Gastroesophageal sphincter (tissue), 4 donors: ENCODE results near the gene ASIC3. TPM values are rescaled to one million over a fixed set of nuclear protein-coding genes. Genes with fewer than 3 reads are reported as not detected.
"Not testable (repeated sequence)": the region's sequence is repeated elsewhere in the genome, so short reads cannot be mapped to it uniquely, and the experiment has no call there.

Source experiments
- ATAC-seq: fragments of 150-250 bp; one replicate; pipeline ENCODE4 v1.9.1; 2016; ENCODE audit warnings: mild to moderate bottlenecking, moderate library complexity
- H3K27ac ChIP-seq, 4 donors: fragments of 200-600 bp; sonication (generic) in 3 of 4; 1 replicate in 3 of 4; 2 replicates in 1 of 4; pipeline ENCODE4 v1.5.1; 2016 to 2019
- H3K27me3 ChIP-seq: fragments of 200-600 bp; sonication (generic); one replicate; pipeline ENCODE4 v1.5.1; 2019
- H3K36me3 ChIP-seq, 2 donors: fragments of 200-600 bp; sonication (generic); one replicate each; pipeline ENCODE4 v1.5.1; 2019; ENCODE audit warnings: control low read depth in 1 of 2
- H3K4me1 ChIP-seq, 3 donors: fragments of 200-600 bp; sonication (generic); 1 replicate in 2 of 3; 2 replicates in 1 of 3; pipeline ENCODE4 v1.5.1; 2016 to 2019; ENCODE audit warnings: control low read depth in 2 of 3
- H3K4me3 ChIP-seq, 2 donors: fragments of 200-600 bp; sonication (generic); one replicate each; pipeline ENCODE4 v1.5.1; 2019; ENCODE audit warnings: mild to moderate bottlenecking in 1 of 2, moderate library complexity in 1 of 2
- H3K9me3 ChIP-seq, 3 donors: fragments of 200-600 bp; sonication (generic); one replicate each; pipeline ENCODE4 v1.5.1; 2017 to 2019; ENCODE audit warnings: control low read depth in 2 of 3
- CTCF ChIP-seq, 4 experiments: fragments of 200-600 bp in 2 of 4; fragments of 450-650 bp in 2 of 4; sonication (generic) in 1 of 4; IDR thresholded peaks; one replicate each; pipeline ENCODE4 v1.5.1; 2017 to 2019; ENCODE audit warnings: antibody characterized with exemption in 4 of 4, mild to moderate bottlenecking in 2 of 4, moderate library complexity in 2 of 4
- EP300 ChIP-seq: sonication (generic); formaldehyde crosslinking; IDR thresholded peaks from one replicate; pipeline ENCODE4 v1.6.1; 2017; ENCODE audit warnings: antibody characterized with exemption, mild to moderate bottlenecking
- POLR2A ChIP-seq, 2 donors: fragments of 450-650 bp; IDR thresholded peaks; one replicate each; pipeline ENCODE4 v1.6.1; 2017; ENCODE audit warnings: antibody characterized with exemption in 2 of 2, mild to moderate bottlenecking in 2 of 2, moderate library complexity in 1 of 2
- POLR2AphosphoS5 ChIP-seq: sonication (generic); formaldehyde crosslinking; IDR thresholded peaks from one replicate; pipeline ENCODE4 v1.6.1; 2017; ENCODE audit warnings: antibody characterized with exemption
- WGBS, 2 donors: methylation state at CpG; one replicate each; pipeline ENCODE4 v1.1.5; 2018; ENCODE audit warnings: low coverage in 1 of 2; 5-methylcytosine and 5-hydroxymethylcytosine counted together
- total RNA-seq, 4 donors: library from RNA; depleted of rRNA; stranded (reverse); fragments of >200 nt; gene quantifications; one replicate each; pipeline ENCODE4 v1.1.0, GENCODE V29; 2016

Gene ASIC3
- total RNA-seq, 4 donors from 2014 or later: 1.7 to 3.1 (median 2.1) TPM; not detected in 1

GRCh38 chr7:151023232-151023631 is 25.1 kb upstream of the ASIC3 start:
- ATAC-seq: no peak
- TF ChIP-seq POLR2AphosphoS5 (no peak), EP300 (no peak), POLR2A (IDR thresholded peaks at IDR 0.05) (no peak)
- WGBS, 2 donors: no CpG with 5 or more reads among the region's 10 CpGs
- peaks cover 48% of the 10 kb centered on the region for H3K27me3 ChIP-seq
- no peak overlapping the region for H3K4me3 ChIP-seq
- no peaks in the 10 kb centered on the region for H3K9me3 ChIP-seq
- H3K36me3 ChIP-seq: no peaks in the 10 kb centered on the region
- no peak overlapping the region for H3K27ac ChIP-seq
- peaks cover 0 to 17% (median 10%) of the 10 kb centered on the region in 3 donors for H3K4me1 ChIP-seq

GRCh38 chr7:151024435-151025056 is 23.8 kb upstream of the ASIC3 start, which contains the start of gene ATG9B:
Gene ATG9B, minus strand, starts transcription at chr7:151024494. Its CDS starts 71 bp downstream, at chr7:151024423.
- H3K4me1 ChIP-seq: peaks cover 0 to 15% (median under 1%) of the 10 kb centered on the region in 3 donors

GRCh38 chr7:151025924-151026671 is 22.2 kb upstream of the ASIC3 start:
- H3K9me3 ChIP-seq: no peaks in the 10 kb centered on the region
- H3K4me1 ChIP-seq: peaks cover 0 to 23% (median 4%) of the 10 kb centered on the region in 3 donors
- H3K27me3 ChIP-seq: peaks cover 19% of the 10 kb centered on the region
- peaks cover 0 to under 1% of the 10 kb centered on the region in 2 donors for H3K36me3 ChIP-seq
- WGBS, 2 donors: 82 to 93% methylated on average over 3 of the region's 4 CpGs
- no peak overlapping the region for H3K4me3 ChIP-seq
- no peak for TF ChIP-seq EP300
- TF ChIP-seq POLR2AphosphoS5: no peak
- TF ChIP-seq POLR2A (IDR thresholded peaks at IDR 0.05): no peak
- no peak for TF ChIP-seq CTCF (IDR thresholded peaks at IDR 0.05)
- H3K27ac ChIP-seq: no peak overlapping the region
- ATAC-seq: no peak

More at GRCh38 chr7:151024435-151025056, 23.8 kb upstream of the ASIC3 start, which contains the start of gene ATG9B:
- Histone ChIP-seq H3K36me3 (no peaks in the 10 kb centered on the region), H3K9me3 (no peaks in the 10 kb centered on the region), H3K27ac (no peak within 1 kb of the TSS), H3K4me3 (no peak within 1 kb of the TSS), H3K27me3 (peaks cover 34% of the 10 kb centered on the region)
- 63 to 81% methylated on average over 3 to 4 of the region's 4 CpGs for WGBS, 2 donors
- no peak for ATAC-seq
- TF ChIP-seq POLR2AphosphoS5: no peak
- TF ChIP-seq CTCF (IDR thresholded peaks at IDR 0.05): no peak
- no peak for TF ChIP-seq POLR2A (IDR thresholded peaks at IDR 0.05)

GRCh38 chr7:151026771-151027727 is 21.3 kb upstream of the ASIC3 start:
- 45 to 51% methylated on average over 14 to 17 of the region's 19 CpGs for WGBS, 2 donors

GRCh38 chr7:151027728-151028130 is 20.6 kb upstream of the ASIC3 start:
- peak overlapping the region in 3 of 4 donors; percentile 72 to 90 (median 84) for H3K27ac ChIP-seq
- peaks cover 0 to 23% (median 4%) of the 10 kb centered on the region in 3 donors for H3K4me1 ChIP-seq
- peak overlapping the region; percentile 37 to 73 for H3K4me3 ChIP-seq
- peaks cover 12% of the 10 kb centered on the region for H3K27me3 ChIP-seq
- WGBS, 2 donors: 16 to 41% methylated on average over 5 to 10 of the region's 16 CpGs
- H3K9me3 ChIP-seq, ATAC-seq: not testable (repeated sequence)
- peaks cover 0 to 16% of the 10 kb centered on the region in 2 donors for H3K36me3 ChIP-seq

More at GRCh38 chr7:151026771-151027727, 21.3 kb upstream of the ASIC3 start:
- peak overlapping the region in 2 of 4 donors; percentile 84 to 90 for H3K27ac ChIP-seq
- H3K4me1 ChIP-seq: peaks cover 0 to 23% (median 4%) of the 10 kb centered on the region in 3 donors
- H3K9me3 ChIP-seq, ATAC-seq, H3K36me3 ChIP-seq: not testable (repeated sequence)
- peak overlapping the region in 1 of 2 donors; percentile 73 for H3K4me3 ChIP-seq
- H3K27me3 ChIP-seq: peaks cover 12% of the 10 kb centered on the region
